HepG2 (cell line): Measurements from ENCODE around the gene KRTAP5-6. TPM values are rescaled to one million over a fixed set of nuclear protein-coding genes. Genes with fewer than 3 reads are reported as not detected.

Experiments
- CEBPB ChIP-seq: IDR thresholded peaks from 2 replicates; pipeline ENCODE4 v1.6.1; 2011; ENCODE audit warnings: low read depth, low read length, improper control_type of control experiment, borderline replicate concordance
- FOXO1 ChIP-seq: sonication (generic); formaldehyde crosslinking; IDR thresholded peaks from 2 replicates; pipeline ENCODE4 v1.4.0; 2020; ENCODE audit warnings: missing genetic modification reagents
- HDAC6 ChIP-seq: fragments of 200-600 bp; sonication (generic); IDR thresholded peaks from 2 replicates; pipeline ENCODE4 v1.7.0; 2017; ENCODE audit warnings: mild to moderate bottlenecking, antibody characterized with exemption, low read length, low read depth
- IRX3 ChIP-seq: sonication (generic); formaldehyde crosslinking; IDR thresholded peaks from 2 replicates; pipeline ENCODE4 v1.8.1; 2023; ENCODE audit warnings: mild to moderate bottlenecking, low read depth, missing genetic modification reagents, borderline replicate concordance
- KLF15 ChIP-seq: sonication (generic); formaldehyde crosslinking; IDR thresholded peaks from 2 replicates; pipeline ENCODE4 v1.8.1; 2023; ENCODE audit warnings: borderline replicate concordance, mild to moderate bottlenecking, inconsistent platforms, missing genetic modification reagents, mixed read lengths
- NCOA5 ChIP-seq: sonication (generic); formaldehyde crosslinking; IDR thresholded peaks from 2 replicates; pipeline ENCODE4 v1.4.0; 2020; ENCODE audit warnings: missing genetic modification reagents
- NFIC ChIP-seq: IDR thresholded peaks from 2 replicates; pipeline ENCODE4 v1.6.1; 2012; ENCODE audit warnings: mild to moderate bottlenecking, low read length, inconsistent platforms
- REXO4 ChIP-seq: sonication (generic); formaldehyde crosslinking; IDR thresholded peaks from 2 replicates; pipeline ENCODE4 v1.8.0; 2022; ENCODE audit warnings: missing genetic modification reagents, mild to moderate bottlenecking, borderline replicate concordance
- RFX5 ChIP-seq: IDR thresholded peaks from 2 replicates; pipeline ENCODE4 v1.6.1; 2011; ENCODE audit warnings: low read depth, low read length, improper control_type of control experiment
- SATB2 ChIP-seq: sonication (generic); formaldehyde crosslinking; IDR thresholded peaks from 2 replicates; pipeline ENCODE4 v1.5.0; 2020; ENCODE audit warnings: missing genetic modification reagents
- U2AF2 ChIP-seq: fragments of 200-400 bp; formaldehyde crosslinking; IDR thresholded peaks from 2 replicates; pipeline ENCODE4 v1.6.1; 2017; ENCODE audit warnings: low read depth, mild to moderate bottlenecking, low read length
- XBP1 ChIP-seq: sonication (generic); formaldehyde crosslinking; IDR thresholded peaks from 2 replicates; pipeline ENCODE4 v1.5.0; 2020; ENCODE audit warnings: missing genetic modification reagents
- ZBTB3 ChIP-seq: sonication (generic); formaldehyde crosslinking; IDR thresholded peaks from 2 replicates; pipeline ENCODE4 v1.4.0; 2020; ENCODE audit warnings: low read depth, mild to moderate bottlenecking, moderate library complexity, missing genetic modification reagents, borderline replicate concordance
- ZFP62 ChIP-seq: sonication (generic); formaldehyde crosslinking; IDR thresholded peaks from 2 replicates; pipeline ENCODE4 v1.4.0; 2020; ENCODE audit warnings: missing genetic modification reagents
- ZMYM4 ChIP-seq: sonication (generic); formaldehyde crosslinking; IDR thresholded peaks from 2 replicates; pipeline ENCODE4 v1.8.1; 2023; ENCODE audit warnings: mild to moderate bottlenecking, missing genetic modification reagents
- ZNF10 ChIP-seq: sonication (generic); formaldehyde crosslinking; IDR thresholded peaks from 2 replicates; pipeline ENCODE4 v1.4.0; 2020; ENCODE audit warnings: mild to moderate bottlenecking, low read depth, missing genetic modification reagents, borderline replicate concordance
- ZNF354B ChIP-seq: sonication (generic); formaldehyde crosslinking; IDR thresholded peaks from 2 replicates; pipeline ENCODE4 v1.8.0; 2022; ENCODE audit warnings: mild to moderate bottlenecking, missing genetic modification reagents
- ZNF549 ChIP-seq: sonication (generic); formaldehyde crosslinking; IDR thresholded peaks from 2 replicates; pipeline ENCODE4 v1.5.0; 2020; ENCODE audit warnings: missing genetic modification reagents
- ZNF782 ChIP-seq: sonication (generic); formaldehyde crosslinking; IDR thresholded peaks from 2 replicates; pipeline ENCODE4 v1.4.0; 2020; ENCODE audit warnings: missing genetic modification reagents, mild to moderate bottlenecking, borderline replicate concordance
- ZSCAN22 ChIP-seq: sonication (generic); formaldehyde crosslinking; IDR thresholded peaks from 2 replicates; pipeline ENCODE4 v1.4.0; 2020; ENCODE audit warnings: mild to moderate bottlenecking, missing genetic modification reagents
- ZSCAN9 ChIP-seq: IDR thresholded peaks from 2 replicates; pipeline ENCODE4 v1.6.1; 2016; ENCODE audit warnings: borderline replicate concordance
- polyA plus RNA-seq, 8 experiments: library from polyadenylated mRNA; depleted of rRNA in 3 of 8; stranded (reverse) in 7 of 8; unstranded in 1 of 8; fragments of >200 nt; fragmentation: Illumina TruSeq in 4 of 8; extraction: Trizol in 4 of 8; gene quantifications; 2 replicates each; pipeline versions ENCODE4 v1.2.1 to v1.2.3, GENCODE V29; 2011 to 2016; ENCODE audit warnings: low read depth in 4 of 8, missing spikeins in 1 of 8, mixed read lengths in 1 of 8; ENCODE audit not compliant: insufficient read depth in 1 of 8
- total RNA-seq, 5 experiments: library from RNA; depleted of rRNA; stranded (reverse); fragments of >200 nt; fragmentation: Illumina TruSeq; extraction: Trizol; gene quantifications; 2 replicates each; pipeline ENCODE4 v1.2.3, GENCODE V29; 2016; ENCODE audit warnings: low read depth in 1 of 5
- TF ChIP-seq, protein P1 (sequence below): sonication (generic); formaldehyde crosslinking; IDR thresholded peaks from 2 replicates; pipeline ENCODE4 v1.4.0; 2020; ENCODE audit warnings: missing genetic modification reagents, borderline replicate concordance
- TF ChIP-seq, protein P2 (sequence below): sonication (generic); formaldehyde crosslinking; IDR thresholded peaks from 2 replicates; pipeline ENCODE4 v1.4.0; 2020; ENCODE audit warnings: missing genetic modification reagents; ENCODE audit errors: not compliant biosample characterization

Gene KRTAP5-6
- total and polyA plus RNA-seq, 2 of the 13 experiments (the other 11 are each of a cell fraction or from before 2014, with no cell fraction given) = not detected

DNA sequence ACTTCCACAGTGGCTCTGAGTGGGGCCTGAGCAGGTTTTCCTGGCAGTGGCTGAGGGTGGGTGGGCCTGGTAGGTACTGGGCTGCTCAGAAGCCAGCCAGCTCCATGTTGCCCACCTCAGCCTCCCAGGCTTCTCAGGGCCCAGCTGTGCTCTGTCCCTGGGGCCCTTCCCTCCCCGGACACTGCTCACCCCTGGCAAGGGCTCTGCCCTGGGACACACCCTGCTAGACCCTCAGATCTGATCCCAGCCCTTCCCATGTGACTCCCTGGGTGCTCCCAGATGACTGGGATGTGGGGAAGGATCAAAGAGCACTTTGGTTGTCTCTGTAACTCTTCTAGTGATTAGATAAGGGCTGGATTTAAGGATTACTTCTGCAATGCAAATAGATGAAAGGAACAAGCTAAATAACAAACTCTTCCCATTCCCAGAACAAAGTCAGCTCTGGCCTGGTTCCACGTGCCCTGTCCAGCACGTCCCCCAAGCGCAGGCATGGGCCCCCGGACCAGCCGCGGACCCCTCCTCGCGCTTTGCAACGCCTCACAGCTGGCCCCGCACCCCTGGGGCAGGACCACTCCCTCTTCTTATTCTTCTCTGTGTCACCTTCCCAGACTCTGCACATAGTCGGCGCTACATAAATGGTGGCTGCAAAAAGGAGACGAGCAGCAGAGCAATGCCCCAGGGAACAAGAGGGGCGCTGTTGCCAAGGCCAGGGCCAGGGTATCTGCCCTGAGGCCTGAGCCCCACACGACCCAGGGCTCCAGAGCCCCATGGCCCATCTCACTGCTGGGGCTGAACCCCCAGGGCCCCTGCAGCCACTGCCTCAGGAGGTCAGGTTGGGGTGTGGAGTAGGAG lies 5.7 kb upstream of the KRTAP5-6 start (continued):
- TF ChIP-seq, protein P1, sequence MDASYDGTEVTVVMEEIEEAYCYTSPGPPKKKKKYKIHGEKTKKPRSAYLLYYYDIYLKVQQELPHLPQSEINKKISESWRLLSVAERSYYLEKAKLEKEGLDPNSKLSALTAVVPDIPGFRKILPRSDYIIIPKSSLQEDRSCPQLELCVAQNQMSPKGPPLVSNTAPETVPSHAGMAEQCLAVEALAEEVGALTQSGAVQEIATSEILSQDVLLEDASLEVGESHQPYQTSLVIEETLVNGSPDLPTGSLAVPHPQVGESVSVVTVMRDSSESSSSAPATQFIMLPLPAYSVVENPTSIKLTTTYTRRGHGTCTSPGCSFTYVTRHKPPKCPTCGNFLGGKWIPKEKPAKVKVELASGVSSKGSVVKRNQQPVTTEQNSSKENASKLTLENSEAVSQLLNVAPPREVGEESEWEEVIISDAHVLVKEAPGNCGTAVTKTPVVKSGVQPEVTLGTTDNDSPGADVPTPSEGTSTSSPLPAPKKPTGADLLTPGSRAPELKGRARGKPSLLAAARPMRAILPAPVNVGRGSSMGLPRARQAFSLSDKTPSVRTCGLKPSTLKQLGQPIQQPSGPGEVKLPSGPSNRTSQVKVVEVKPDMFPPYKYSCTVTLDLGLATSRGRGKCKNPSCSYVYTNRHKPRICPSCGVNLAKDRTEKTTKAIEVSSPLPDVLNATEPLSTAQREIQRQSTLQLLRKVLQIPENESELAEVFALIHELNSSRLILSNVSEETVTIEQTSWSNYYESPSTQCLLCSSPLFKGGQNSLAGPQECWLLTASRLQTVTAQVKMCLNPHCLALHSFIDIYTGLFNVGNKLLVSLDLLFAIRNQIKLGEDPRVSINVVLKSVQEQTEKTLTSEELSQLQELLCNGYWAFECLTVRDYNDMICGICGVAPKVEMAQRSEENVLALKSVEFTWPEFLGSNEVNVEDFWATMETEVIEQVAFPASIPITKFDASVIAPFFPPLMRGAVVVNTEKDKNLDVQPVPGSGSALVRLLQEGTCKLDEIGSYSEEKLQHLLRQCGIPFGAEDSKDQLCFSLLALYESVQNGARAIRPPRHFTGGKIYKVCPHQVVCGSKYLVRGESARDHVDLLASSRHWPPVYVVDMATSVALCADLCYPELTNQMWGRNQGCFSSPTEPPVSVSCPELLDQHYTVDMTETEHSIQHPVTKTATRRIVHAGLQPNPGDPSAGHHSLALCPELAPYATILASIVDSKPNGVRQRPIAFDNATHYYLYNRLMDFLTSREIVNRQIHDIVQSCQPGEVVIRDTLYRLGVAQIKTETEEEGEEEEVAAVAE = peak; percentile 80
- TF ChIP-seq ZSCAN9 (CRISPR knock-in tag) (peak; percentile 91; the same call in 1 of the 2 replicates), ZFP62 (CRISPR knock-in tag) (no peak), ZNF354B (0 out of 2 replicates have a peak, but pooled peaks have one; percentile 58), NFIC (no peak), ZNF549 (CRISPR knock-in tag) (no peak), ZNF10 (CRISPR knock-in tag) (no peak), CEBPB (no peak), XBP1 (CRISPR knock-in tag) (peak; percentile 32; the same call in 1 of the 2 replicates), ZNF782 (CRISPR knock-in tag) (no peak), U2AF2 (no peak), REXO4 (CRISPR knock-in tag) (0 out of 2 replicates have a peak, but pooled peaks have one; percentile 25), ZBTB3 (CRISPR knock-in tag) (peak; percentile 52; the same call in 1 of the 2 replicates), FOXO1 (CRISPR knock-in tag) (peak; percentile 96), SATB2 (CRISPR knock-in tag) (peak; percentile 89; the same call in 1 of the 2 replicates), KLF15 (0 out of 2 replicates have a peak, but pooled peaks have one; percentile 16), IRX3 (CRISPR knock-in tag) (no peak; the same call in 1 of the 2 replicates), RFX5 (no peak), HDAC6 (no peak), ZMYM4 (peak; percentile 73), NCOA5 (peak; percentile 82), ZSCAN22 (CRISPR knock-in tag) (no peak)
- TF ChIP-seq, protein P2, sequence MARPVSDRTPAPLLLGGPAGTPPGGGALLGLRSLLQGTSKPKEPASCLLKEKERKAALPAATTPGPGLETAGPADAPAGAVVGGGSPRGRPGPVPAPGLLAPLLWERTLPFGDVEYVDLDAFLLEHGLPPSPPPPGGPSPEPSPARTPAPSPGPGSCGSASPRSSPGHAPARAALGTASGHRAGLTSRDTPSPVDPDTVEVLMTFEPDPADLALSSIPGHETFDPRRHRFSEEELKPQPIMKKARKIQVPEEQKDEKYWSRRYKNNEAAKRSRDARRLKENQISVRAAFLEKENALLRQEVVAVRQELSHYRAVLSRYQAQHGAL = peak; percentile 30
